H9 (cell line): Measurements from ENCODE around the gene TSPAN1. TPM values are rescaled to one million over a fixed set of nuclear protein-coding genes. Genes with fewer than 3 reads are reported as not detected.

Source experiments
- DNase-seq: peaks from one replicate; pipeline ENCODE4 v3.0.0-alpha.2; 2017
- H2AFZ ChIP-seq: one replicate; pipeline ENCODE4 v1.6.1; 2013; ENCODE audit warnings: mild to moderate bottlenecking, low read length, control low read depth, moderate library complexity
- H2AK5ac ChIP-seq: 2 replicates; pipeline ENCODE4 v1.6.1; 2013; ENCODE audit warnings: low read length, control low read depth, mixed read lengths; ENCODE audit not compliant: insufficient read length
- H2BK120ac ChIP-seq: one replicate; pipeline ENCODE4 v1.6.1; 2013; ENCODE audit warnings: low read depth, mild to moderate bottlenecking, low read length, control low read depth, inconsistent platforms; ENCODE audit not compliant: poor library complexity, severe bottlenecking
- H2BK12ac ChIP-seq: 2 replicates; pipeline ENCODE4 v1.6.1; 2013; ENCODE audit warnings: low read length, control low read depth, mixed read lengths, low read depth; ENCODE audit not compliant: insufficient read length
- H2BK15ac ChIP-seq: 2 replicates; pipeline ENCODE4 v1.6.1; 2013; ENCODE audit warnings: low read depth, low read length, control low read depth
- H2BK20ac ChIP-seq: one replicate; pipeline ENCODE4 v1.6.1; 2013; ENCODE audit warnings: low read depth, mild to moderate bottlenecking, low read length, control low read depth, inconsistent platforms; ENCODE audit not compliant: poor library complexity, severe bottlenecking
- H2BK5ac ChIP-seq: 2 replicates; pipeline ENCODE4 v1.6.1; 2013; ENCODE audit warnings: low read length, control low read depth, mixed read lengths; ENCODE audit not compliant: insufficient read length
- H3K14ac ChIP-seq: 2 replicates; pipeline ENCODE4 v1.6.1; 2013; ENCODE audit warnings: low read length, control low read depth; ENCODE audit not compliant: insufficient read depth
- H3K18ac ChIP-seq: 2 replicates; pipeline ENCODE4 v1.6.1; 2013; ENCODE audit warnings: low read depth, mild to moderate bottlenecking, mixed read lengths, low read length, control low read depth; ENCODE audit not compliant: insufficient read length
- H3K23ac ChIP-seq: 2 replicates; pipeline ENCODE4 v1.6.1; 2013; ENCODE audit warnings: low read length, control low read depth, mixed read lengths, low read depth; ENCODE audit not compliant: insufficient read length
- H3K23me2 ChIP-seq: 2 replicates; pipeline ENCODE4 v1.6.1; 2013; ENCODE audit warnings: low read depth, mild to moderate bottlenecking, mixed read lengths, low read length, control low read depth; ENCODE audit not compliant: insufficient read length, poor library complexity, severe bottlenecking
- H3K27ac ChIP-seq: 2 replicates; pipeline ENCODE4 v1.5.1; 2013; ENCODE audit warnings: low read length, control low read depth, mixed read lengths, low read depth; ENCODE audit not compliant: insufficient read length
- H3K27me3 ChIP-seq: 2 replicates; pipeline ENCODE4 v1.6.1; 2013; ENCODE audit warnings: low read length, control low read depth, inconsistent platforms; ENCODE audit not compliant: insufficient read depth
- H3K4ac ChIP-seq: 2 replicates; pipeline ENCODE4 v1.6.1; 2013; ENCODE audit warnings: low read depth, mild to moderate bottlenecking, control low read depth, inconsistent platforms, low read length, moderate library complexity
- H3K4me1 ChIP-seq: 2 replicates; pipeline ENCODE4 v1.6.1; 2013; ENCODE audit warnings: low read length, control low read depth, inconsistent platforms; ENCODE audit not compliant: insufficient read depth
- H3K4me2 ChIP-seq: 2 replicates; pipeline ENCODE4 v1.6.1; 2013; ENCODE audit warnings: low read length, control low read depth, mixed read lengths; ENCODE audit not compliant: insufficient read length, insufficient read depth
- H3K56ac ChIP-seq: 2 replicates; pipeline ENCODE4 v1.6.1; 2013; ENCODE audit warnings: low read depth, mild to moderate bottlenecking, mixed read lengths, low read length, control low read depth; ENCODE audit not compliant: insufficient read length
- H3K79me1 ChIP-seq: 2 replicates; pipeline ENCODE4 v1.6.1; 2013; ENCODE audit warnings: low read depth, mild to moderate bottlenecking, moderate library complexity, low read length, control low read depth, inconsistent platforms; ENCODE audit not compliant: insufficient read depth, poor library complexity, severe bottlenecking
- H3K79me2 ChIP-seq: 2 replicates; pipeline ENCODE4 v1.6.1; 2013; ENCODE audit warnings: low read length, control low read depth, inconsistent platforms; ENCODE audit not compliant: insufficient read depth
- H3K9ac ChIP-seq: 2 replicates; pipeline ENCODE4 v1.6.1; 2013; ENCODE audit warnings: low read length, control low read depth, mixed read lengths; ENCODE audit not compliant: insufficient read length; ENCODE audit errors: extremely low read depth
- H3K9me3 ChIP-seq: one replicate; pipeline ENCODE4 v1.6.1; 2013; ENCODE audit warnings: low read depth, low read length, inconsistent platforms; ENCODE audit not compliant: control insufficient read depth
- H3T11ph ChIP-seq: one replicate; pipeline ENCODE4 v1.6.1; 2013; ENCODE audit warnings: mild to moderate bottlenecking, low read length, control low read depth, inconsistent platforms
- H4K20me1 ChIP-seq: one replicate; pipeline ENCODE4 v1.6.1; 2013; ENCODE audit not compliant: control insufficient read depth, insufficient read length, insufficient read depth
- H4K5ac ChIP-seq: 2 replicates; pipeline ENCODE4 v1.6.1; 2013; ENCODE audit warnings: low read depth, mild to moderate bottlenecking, mixed read lengths, low read length, control low read depth; ENCODE audit not compliant: insufficient read length
- H4K8ac ChIP-seq: replicated peaks from 2 replicates; pipeline ENCODE4 v1.6.1; 2013; ENCODE audit warnings: low read length, control low read depth, mixed read lengths, low read depth; ENCODE audit not compliant: insufficient read length
- H4K91ac ChIP-seq: 2 replicates; pipeline ENCODE4 v1.6.1; 2013; ENCODE audit warnings: low read depth, mild to moderate bottlenecking, moderate library complexity, mixed read lengths, low read length, control low read depth; ENCODE audit not compliant: insufficient read length
- H3K27ac Mint-ChIP-seq, 3 experiments: 2 replicates in 2 of 3; 3 replicates in 1 of 3; pipeline ENCODE4 v1.8.0; 2020 to 2021; ENCODE audit warnings: mixed read lengths in 3 of 3, mild to moderate bottlenecking in 1 of 3, moderate library complexity in 1 of 3
- H3K27me3 Mint-ChIP-seq: 2 replicates; pipeline ENCODE4 v1.8.0; 2021; ENCODE audit warnings: low read depth, mild to moderate bottlenecking, moderate library complexity, mixed read lengths
- H3K36me3 Mint-ChIP-seq, 3 experiments: 2 replicates in 2 of 3; 3 replicates in 1 of 3; pipeline ENCODE4 v1.8.0; 2020 to 2021; ENCODE audit warnings: low read depth in 3 of 3, mixed read lengths in 3 of 3; ENCODE audit not compliant: insufficient read depth in 1 of 3
- H3K4me1 Mint-ChIP-seq, 2 experiments: 2 replicates each; pipeline ENCODE4 v1.8.0; 2020; ENCODE audit warnings: mixed read lengths in 2 of 2
- H3K4me3 Mint-ChIP-seq, 2 experiments: 2 replicates in 1 of 2; 3 replicates in 1 of 2; pipeline ENCODE4 v1.8.0; 2020 to 2021; ENCODE audit warnings: mild to moderate bottlenecking in 2 of 2, mixed read lengths in 2 of 2, moderate library complexity in 1 of 2
- H3K9me3 Mint-ChIP-seq, 2 experiments: 2 replicates in 1 of 2; 3 replicates in 1 of 2; pipeline ENCODE4 v1.8.0; 2020; ENCODE audit warnings: mild to moderate bottlenecking in 2 of 2, mixed read lengths in 2 of 2, moderate library complexity in 1 of 2
- CTCF ChIP-seq: fragments of 200-600 bp; sonication (generic); conservative IDR thresholded peaks from 3 replicates; pipeline ENCODE4 v1.8.0; 2021; ENCODE audit warnings: antibody characterized with exemption, mild to moderate bottlenecking
- WGBS: extraction: QIAGEN DNeasy Blood & Tissue Kit; methylation state at CpG from one replicate; pipeline ENCODE4 v1.1.7; 2013; ENCODE audit warnings: missing lambda C conversion rate, low lambda C conversion rate, mixed read lengths; ENCODE audit not compliant: insufficient read length; ENCODE audit errors: extremely low coverage; 5-methylcytosine and 5-hydroxymethylcytosine counted together
- total RNA-seq: library from RNA; stranded (reverse); gene quantifications from 2 replicates; pipeline ENCODE4 v1.2.1, GENCODE V29; 2021

The TSPAN1 gene
- total RNA-seq, 1 experiment from 2014 or later: not detected

- H3K27ac ChIP-seq: no peak overlapping the region
Observed at GRCh38 chr1:46199233-46199749, 24.4 kb downstream of the TSPAN1 start.

More at GRCh38 chr1:46199233-46199749, 24.4 kb downstream of the TSPAN1 start:
- Histone ChIP-seq H3K9ac (no peak overlapping the region), H4K5ac (no peak overlapping the region), H2BK5ac (no peak overlapping the region), H3K9me3 (no peaks in the 10 kb centered on the region), H3K4me2 (no peak overlapping the region), H2BK120ac (no peak overlapping the region), H3K79me1 (no peaks in the 10 kb centered on the region), H3K27me3 (no peaks in the 10 kb centered on the region), H3K4me1 (no peaks in the 10 kb centered on the region), H3K56ac (no peak overlapping the region), H2BK12ac (no peak overlapping the region), H4K91ac (no peak overlapping the region), H2BK20ac (no peak overlapping the region), H3K23me2 (peaks cover 22% of the 10 kb centered on the region), H2AK5ac (no peak overlapping the region), H3K79me2 (no peaks in the 10 kb centered on the region), H4K8ac (no peak overlapping the region), H2BK15ac (no peak overlapping the region), H3K23ac (no peak overlapping the region), H3T11ph (no peak overlapping the region), H3K4ac (no peak overlapping the region), H3K18ac (no peak overlapping the region), H3K14ac (no peak overlapping the region), H2AFZ (no peak overlapping the region), H4K20me1 (no peaks in the 10 kb centered on the region)
- WGBS: no CpG with 5 or more reads among the region's 3 CpGs
- Mint-ChIP-seq H3K4me1 (peaks cover 17 to 24% of the 10 kb centered on the region in 2 experiments), H3K9me3 (no peaks in the 10 kb centered on the region), H3K4me3 (peak overlapping the region; percentile 71 to 85; a peak in 4 of 5 replicates), H3K36me3 (peaks cover 0 to 9% (median 6%) of the 10 kb centered on the region in 3 experiments; a peak in 3 of 7 replicates), H3K27ac (no peak overlapping the region), H3K27me3 (peaks cover 2% of the 10 kb centered on the region)
- TF ChIP-seq CTCF: no peak
- no peak for DNase-seq
